NCI-H69 (cell line): ENCODE data around the gene CYTH1.

Experiments
- DNase-seq: peaks from one replicate; lab custom pipeline; 2025; lab: John Stamatoyannopoulos, UW

The CYTH1 gene

DNA sequence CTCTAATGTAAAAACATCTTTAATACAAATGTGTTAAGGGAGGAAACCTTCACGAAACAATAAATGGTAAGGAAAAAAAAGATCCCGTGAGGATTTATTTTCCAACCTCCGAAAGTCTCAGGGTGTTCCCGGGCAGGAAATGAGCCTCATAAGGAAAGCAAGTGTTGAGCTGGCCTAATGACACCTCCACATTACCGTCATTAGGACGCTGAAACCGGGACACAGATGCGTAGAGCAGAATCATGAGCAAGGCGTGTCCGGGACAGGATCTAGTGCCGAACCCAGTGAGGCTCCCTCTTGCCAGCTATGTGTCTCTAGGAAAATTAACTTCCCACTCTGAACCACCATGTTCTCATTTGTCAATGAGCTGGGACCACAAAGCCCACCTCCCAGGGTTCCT is 22.7 kb upstream of the CYTH1 start:
- DNase-seq: no peak

DNA sequence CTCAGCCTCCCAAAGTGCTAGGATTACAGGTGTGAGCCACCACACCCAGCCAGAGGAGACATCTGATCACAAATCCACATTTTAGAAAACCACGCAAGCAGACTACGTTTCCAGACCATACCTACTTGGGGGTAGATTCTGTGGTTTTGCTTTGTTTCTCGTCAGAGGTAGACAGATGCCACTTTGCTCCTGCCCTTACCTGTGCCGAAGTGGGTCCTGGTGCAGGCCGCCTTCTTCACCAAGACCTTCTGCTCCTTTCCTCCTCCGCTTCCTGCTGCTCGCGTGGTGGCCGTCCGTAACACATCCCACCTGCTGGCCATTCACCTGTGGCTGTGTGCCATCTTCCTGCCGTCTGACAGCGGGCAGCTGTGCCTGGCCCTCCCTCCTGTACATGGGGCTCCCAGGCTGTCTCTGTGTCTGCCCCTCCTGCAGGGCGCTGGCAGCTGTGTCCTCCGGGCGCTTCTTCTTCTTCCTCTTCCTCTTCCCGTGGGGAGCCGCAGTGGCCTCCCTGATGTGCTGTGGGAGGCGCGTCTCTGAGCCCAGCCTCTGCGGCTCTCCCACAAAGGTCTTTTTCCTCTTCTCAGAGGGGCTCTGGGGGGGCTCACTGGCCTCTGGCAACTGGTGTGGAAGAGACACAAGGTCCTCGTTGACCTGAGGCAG is 21.2 kb upstream of the CYTH1 start:
- no peak for DNase-seq

DNA sequence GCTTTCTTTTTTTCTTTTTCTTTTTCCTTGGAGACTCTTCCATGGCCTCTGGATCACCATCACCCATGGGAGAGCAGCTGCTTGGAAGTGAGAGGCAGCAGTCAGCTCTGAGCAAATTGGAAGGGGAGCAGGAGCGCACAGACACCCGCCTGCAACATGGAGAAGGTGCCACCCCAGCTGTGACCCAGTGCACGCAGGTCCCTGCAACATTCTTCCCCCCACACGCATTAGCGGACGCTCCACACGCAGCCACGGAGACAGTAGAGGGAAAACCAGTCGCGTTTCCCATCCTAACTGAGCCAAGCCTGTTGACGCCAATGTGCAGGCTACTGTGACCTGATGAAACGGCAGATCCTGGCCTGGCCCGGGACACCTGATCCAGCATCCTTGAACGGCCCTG is 20.4 kb upstream of the CYTH1 start:
- no peak for DNase-seq

DNA sequence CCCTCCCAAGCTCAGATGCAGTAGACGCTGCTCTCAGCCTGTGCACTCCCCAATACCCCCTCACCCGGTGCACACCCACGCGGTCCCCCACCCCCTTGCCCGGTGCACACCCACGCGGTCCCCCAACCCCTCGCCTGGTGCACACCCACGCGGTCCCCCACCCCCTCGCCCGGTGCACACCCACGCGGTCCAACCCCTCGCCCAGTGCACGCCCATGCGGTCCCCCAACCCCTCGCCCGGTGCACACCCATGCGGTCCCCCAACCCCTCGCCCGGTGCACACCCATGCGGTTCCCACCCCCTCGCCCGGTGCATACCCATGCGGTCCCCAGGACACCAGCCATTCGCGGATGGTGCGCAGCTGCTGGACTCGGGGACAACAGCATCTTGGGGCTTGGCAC is 19.9 kb upstream of the CYTH1 start:
- no peak for DNase-seq

DNA sequence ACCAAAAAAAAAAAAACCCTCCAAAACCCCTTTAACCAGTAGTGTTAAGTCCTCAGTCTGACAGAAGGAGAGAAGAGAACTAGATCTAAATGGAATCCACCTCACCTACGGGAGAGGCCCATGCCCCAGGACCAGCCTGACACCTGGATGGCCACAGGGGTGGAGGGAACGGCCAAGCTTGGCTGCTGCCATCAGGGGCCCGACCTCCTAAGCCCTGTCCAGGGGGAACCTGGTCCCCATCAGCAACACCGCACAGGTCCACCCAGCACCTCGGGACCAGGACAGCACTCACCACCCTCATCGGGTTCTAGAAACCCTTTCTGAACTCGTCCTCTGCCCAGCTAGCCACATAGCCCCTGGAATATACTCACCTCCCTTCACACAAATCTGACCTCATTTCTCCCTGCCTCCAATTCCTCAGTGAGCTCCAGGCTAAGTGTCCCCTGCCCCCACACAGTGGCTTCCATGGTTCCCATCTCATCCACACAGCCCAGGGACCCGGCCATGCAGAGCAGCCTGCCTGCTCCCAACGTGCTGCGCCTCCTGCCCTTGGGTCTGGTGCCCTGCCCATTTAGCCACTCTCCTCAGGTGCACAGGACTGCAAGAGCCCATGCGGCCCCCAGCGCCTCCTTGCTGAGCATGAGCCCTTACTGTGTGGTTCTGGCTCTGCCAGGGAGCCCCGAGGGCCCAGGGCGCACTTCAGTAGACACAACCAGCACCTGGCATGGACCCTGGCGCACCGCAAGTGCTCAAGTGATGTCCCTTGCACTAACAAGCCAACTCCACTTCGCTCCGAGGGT is 18.3 kb upstream of the CYTH1 start:
- DNase-seq: no peak

DNA sequence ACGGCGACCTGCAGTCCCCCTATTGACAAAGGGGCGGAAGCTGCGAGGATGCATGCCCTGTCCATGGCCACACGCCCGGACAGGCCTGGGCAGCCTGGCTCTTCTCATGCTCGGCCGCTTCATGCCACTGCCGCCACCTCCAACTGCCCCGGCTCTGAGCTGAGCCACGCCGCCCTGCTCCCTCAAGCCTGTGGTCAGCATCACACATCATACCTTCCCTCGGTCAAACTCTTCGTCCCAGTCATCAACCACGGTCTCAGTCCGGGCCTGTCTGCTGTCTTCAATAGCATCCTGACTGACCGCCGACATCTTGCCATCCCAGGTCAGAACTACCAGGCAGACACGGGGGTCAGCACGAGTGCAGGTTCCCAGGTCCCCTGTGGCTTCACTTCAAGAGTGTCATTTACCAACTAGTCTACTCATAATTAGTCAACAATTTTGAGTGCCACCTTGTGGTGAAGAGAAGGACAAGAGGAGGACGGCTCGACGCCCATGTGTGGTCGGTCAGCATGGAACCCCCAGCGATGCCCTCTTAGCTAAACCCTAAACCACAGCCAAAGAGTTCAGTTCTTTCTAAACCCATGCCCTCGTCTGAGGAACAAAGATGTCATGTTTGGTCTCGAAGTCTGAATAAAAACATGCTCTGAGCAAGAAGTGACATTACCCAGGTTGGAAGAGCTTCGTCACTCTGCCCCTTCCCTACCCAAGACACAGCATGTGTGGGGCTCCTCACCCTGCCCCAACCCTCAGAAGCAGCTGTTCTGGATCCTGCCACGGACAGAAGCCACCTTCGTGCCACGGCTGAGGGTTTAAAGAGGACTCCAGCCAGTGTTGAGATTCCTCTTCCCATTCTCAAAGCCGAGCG is 16.9 kb upstream of the CYTH1 start:
- peak; percentile 40 for DNase-seq

DNA sequence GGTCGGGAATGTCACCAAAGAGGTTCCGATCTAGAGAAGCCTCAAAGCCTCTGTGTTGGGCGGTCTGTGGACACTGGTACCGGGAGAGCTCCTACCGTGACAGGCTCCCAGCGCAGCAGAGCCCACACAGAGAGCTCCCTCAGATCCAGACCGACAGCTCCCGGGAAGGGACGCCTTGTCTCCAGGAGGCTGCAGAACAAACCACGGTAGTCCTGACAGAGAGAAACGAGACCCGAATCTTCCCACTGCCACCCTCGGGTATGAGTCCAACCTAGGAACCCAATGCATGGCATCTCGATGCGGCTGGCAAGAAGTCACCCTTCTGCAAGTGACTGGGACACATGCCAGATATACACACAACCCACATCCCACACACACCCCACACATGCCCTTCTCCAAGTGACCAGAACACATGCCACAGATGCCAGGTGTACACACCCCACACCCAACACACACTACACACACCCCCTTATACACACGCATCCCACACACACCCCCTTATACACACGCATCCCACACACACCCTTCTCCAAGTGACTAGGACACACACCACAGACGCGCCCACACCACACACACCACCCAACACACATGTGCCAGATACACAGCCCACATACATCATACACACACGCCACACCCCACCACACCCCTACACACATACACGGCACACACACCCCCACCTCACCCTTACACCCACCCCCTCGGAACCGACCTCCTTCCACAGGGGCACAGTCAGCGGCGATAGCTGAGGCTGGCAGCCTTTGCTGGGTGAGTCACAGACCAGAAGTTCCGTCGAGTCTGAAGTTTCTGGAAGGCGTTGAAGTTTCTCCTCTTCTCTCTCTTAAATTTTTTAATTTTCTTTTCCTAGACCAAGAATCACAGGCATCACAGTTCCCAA is 15.9 kb upstream of the CYTH1 start:
- DNase-seq: no peak

DNA sequence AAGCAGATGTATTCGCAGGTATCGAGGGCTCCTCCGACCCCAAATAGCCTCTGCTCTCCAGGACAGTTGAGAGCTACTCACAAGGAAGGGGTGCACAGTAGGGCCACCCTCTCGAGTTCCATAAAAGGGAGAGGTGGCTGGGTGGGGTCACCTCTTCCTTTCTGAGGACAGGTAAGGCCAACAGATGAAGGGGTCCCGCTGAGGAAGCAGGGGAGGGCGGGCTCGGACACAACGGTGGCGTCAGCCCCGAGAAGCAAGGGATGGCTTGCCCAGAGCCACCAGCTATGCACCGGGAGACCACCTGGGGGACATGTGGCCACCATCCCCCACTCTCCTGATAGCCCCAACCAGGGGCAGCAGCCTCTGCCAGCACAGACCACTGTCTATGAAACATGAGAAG is 15.1 kb upstream of the CYTH1 start:
- no peak for DNase-seq

DNA sequence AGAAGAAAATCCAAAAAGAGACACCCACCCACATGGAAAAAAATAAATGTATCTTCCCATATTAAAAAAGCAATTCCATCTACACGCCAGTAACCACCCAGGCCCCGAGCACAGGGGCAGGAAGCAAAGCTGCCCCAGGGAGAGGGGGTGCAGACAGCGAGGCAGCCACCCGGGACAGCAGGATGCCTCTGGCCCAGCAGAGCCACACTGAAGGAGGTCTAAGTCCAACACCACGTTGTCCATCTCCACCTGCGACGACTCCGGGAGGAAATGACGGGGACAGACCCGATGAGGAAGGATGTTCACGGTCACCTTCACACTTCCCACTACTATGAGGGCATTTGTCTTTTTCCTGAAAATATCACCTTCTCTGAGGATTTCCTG is 14.4 kb upstream of the CYTH1 start:
- DNase-seq: no peak

DNA sequence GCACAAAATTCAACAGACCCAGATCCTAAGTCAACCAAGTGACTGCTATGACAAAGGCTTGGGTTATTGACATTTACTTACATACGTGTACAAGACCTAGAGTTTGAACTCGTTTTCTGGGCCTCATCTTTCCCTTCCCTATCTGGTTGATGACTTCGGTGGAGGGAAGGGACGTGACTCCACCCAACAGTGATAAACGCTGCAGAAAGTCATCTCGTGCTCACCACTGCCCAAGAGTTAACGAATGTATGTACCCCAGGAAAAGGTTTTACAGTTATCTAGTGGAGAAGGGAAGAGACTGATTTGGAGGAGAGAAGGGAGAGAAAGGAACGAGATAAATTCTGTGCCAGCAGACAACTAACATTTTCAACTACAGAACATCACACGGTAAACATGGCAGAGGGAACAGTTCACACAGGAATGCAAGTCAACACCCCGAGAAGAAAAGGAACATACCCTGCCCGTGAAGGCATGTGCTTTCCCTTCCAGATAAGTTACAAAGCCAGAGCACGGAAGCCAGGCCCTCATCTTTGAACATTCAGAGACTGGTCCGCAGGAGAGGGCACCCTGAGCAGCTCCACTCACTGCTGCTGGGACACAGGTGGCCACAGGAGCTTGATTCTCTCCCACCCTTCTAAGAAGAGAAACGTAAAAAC is 13.9 kb upstream of the CYTH1 start:
- DNase-seq: no peak

DNA sequence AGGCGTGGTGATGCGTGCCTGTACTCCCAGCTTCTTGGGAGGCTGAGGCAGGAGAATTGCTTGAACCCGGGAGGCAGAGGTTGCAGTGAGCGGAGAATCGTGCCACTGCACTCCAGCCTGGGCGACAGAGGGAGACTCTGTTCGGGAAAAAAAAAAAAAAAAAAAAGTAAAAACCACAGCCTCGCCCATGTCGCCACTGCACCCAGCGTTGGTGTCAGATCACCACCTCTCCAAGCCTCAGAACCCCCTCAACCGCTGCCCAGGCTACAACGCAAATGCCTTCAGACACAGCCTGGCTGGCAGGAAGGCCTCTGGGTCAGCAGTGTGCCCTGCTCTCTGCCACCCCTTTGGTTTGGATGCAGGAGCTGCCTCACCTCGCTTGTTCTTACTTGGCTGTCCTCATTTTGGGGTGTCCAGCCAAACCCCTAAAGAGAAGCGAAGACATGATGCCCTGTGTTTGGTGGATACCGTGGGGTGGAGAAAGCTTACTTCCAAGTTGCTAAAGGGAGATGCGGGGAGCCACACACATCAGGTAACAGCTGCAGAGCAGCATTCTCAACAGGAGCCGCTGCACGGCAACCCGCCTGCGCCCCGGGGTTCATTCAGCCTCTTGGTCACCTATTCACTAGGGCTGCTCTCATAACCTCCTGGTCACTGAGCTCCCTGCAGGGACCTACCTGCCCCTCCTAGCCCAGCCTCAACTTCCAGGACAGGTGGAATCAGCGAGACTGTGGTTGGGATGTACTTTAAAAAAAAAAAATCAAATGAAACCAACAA is 13.0 kb upstream of the CYTH1 start:
- DNase-seq: no peak

DNA sequence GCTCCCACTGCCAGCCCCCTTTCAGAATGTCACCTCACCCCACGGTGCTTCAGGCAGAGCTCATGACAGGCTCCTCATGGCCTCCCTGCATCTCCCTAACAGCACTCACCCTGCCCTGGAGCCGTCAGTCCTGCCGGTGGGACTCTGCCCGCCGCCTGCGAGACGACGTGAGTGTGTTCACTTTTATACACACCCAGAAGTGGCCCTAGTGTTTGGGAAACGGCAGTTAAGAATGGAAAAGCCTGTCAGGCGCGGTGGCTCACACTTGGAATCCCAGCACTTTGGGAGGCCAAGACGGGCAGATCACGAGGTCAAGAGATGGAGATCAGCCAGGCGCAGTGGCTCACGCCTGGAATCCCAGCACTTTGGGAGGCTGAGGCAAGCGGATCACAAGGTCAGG is 12.3 kb upstream of the CYTH1 start:
- DNase-seq: no peak

DNA sequence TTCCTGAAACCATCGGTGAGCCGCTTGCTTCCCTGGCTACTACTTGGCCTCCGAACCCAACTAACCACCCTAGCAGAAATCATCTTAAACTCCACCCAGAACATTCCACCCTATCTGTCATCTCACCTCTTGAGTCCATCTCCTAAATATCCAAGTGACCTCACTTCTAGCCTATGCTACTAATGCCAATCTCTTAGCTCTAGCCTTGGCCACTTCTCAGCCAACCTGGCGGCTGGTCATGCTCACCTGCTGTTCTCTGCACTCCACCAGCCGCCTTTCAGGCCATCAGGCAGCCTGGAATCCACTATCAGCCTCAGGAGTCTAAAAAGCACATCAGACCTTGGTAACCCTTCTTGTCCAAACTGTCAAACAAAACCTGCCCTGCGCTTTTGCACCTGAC is 11.9 kb upstream of the CYTH1 start:
- DNase-seq: no peak

DNA sequence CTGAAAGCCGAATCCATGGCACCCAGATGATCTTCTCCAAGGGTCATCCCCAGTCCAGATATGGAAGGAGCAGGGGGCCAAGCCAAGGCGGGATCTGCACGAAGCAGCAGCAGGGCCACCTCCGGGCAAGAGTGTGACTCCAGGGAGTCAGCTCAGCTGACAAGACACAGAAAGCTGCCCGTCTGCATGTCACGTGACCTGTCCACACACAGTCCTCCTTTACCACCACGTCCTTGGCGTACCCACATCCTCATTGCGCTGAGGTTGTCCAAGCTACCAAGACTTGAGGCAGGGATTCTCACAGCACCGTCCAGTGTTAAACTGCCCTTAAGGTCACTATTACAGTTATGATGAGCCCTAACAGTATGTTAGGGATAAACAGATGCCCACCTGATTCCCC is 11.3 kb upstream of the CYTH1 start:
- DNase-seq: no peak

DNA sequence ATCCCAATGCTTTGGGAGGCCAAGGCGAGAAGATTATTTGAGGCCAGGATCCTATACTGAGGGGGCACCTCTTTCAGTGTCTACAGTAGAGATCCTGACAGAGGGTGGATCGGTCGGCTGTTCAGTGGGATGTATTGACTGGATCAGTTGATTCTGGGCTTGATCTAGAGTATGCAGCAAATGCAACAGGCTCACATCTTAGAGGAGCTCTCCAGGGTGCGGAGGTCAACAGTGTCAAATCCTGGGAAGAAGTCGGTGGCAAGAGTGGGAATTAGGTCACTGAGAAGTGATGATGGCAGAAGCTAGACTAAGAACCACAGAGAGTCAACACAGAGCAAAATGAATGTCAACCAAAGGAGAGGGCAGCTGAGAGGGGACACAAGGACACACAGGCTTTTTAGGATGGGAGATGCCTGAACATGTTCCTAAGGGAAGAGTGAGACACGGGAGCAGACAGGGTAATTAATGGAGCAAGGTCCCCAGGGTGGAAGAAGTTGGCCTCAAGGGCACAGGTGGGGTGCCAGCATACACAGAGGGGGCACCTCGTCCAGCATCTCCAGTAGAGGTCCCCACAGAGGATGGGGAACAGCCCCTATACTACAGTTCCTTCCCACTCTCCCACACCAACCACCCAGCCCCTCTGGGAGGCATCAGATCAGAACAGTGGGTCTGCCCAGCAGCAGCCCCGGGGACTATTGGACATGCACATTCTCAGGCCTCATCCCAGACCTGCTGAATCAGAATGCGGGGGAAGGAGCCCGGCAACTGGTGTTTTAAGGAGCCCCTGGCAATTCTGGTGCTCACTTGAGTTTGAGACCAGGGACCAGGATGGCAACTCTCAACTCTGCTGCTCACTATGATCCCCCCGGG is 10.0 kb upstream of the CYTH1 start:
- DNase-seq: no peak

DNA sequence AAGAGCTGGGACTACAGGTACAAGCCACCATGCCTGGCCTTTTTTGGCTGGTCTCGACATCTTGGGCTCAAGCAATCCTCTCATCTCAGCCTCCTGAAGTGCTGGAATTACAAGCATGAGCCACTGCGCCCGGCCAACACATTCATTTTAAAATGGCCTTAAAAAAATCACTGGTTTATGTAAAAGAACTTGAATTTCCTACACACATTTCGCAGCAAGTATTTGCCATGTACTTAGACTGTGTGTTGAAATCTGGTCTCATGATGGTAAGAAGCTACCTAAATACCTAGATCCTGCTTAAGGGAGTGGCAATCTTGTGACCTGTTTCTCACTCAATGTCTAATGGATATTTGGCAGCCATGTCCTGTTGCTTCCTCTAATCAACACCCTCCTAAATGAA is 8.5 kb upstream of the CYTH1 start:
- DNase-seq: no peak

DNA sequence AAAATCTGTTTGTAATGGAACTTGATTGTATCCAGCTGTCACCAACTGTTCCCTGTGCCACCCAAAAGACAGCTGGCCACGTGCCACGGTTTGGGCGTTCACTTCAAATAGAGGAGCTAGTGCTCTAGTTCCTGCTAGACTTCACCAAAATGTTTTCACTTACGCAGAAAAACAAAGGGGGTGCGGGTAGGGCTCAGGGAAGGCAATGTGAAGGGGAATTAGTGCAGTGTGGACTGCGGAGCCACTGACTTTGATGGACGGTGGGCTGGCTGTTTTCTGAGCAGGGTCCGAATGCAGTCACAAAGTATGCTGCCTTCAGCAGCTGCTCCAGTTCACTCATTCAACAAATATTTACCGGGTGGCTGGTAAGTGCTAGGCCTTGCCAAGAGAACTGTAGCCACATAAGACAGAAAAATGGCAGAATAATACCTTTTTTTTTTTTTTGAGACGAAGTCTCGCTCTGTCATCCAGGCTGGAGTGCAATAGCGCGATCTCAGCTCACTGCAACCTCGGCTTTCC is 7.6 kb upstream of the CYTH1 start:
- peak; percentile 86 for DNase-seq

DNA sequence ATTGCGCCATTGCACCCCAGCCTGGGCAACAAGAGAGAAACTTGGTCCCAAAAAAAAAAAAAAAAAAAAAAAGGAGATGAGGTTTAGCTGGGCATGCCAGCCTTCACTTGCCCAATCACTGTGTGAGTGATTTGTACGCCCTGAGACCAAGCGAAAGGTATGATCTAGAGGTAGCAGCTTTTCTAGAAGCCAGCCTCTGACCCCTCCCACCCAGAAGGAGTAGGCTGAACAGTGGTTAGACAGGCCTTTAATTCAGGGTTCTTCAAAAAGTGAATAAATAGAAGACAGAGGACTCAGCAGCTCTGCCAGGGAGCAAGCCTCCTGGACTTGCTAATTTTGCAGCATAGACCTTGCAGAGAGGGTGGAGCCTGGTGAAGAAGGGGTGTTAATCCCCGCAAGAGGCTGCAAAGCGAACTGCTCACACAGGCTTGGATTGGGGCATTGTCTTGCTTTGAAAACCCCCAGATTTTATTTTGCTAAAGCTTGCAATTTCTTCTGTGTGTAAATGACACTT is 7.1 kb upstream of the CYTH1 start:
- no peak for DNase-seq

DNA sequence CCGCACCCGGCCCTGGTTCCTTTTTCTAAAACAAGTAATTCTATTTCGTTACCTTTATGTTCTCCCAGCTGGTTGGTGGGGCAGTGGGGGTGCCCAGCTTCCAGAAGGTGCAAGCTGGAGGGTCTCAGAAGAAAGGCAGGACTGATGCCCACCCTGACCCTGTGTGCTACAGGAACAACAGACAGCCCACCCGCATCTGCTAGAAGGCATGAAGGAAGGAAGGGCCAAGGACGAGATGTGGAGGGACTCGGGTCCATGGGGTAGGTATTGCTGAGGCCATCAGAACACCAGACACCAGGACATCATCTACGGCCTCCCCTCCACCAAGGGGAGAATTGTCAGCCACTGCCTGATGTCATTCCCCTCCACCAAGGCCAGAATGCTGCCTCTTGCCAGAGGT is 6.4 kb upstream of the CYTH1 start:
- no peak for DNase-seq
